G401 (cell line): ENCODE data around the gene ST6GALNAC5. TPM values are rescaled to one million over a fixed set of nuclear protein-coding genes. Genes with fewer than 3 reads are reported as not detected.

Experiments used
- DNase-seq: peaks from one replicate; pipeline ENCODE4 v3.0.0-alpha.2; 2015; ENCODE audit warnings: low spot score
- in situ Hi-C: cut with HindIII; loops from 2 replicates; pipeline ENCODE4 v1.10.0; 2016; ENCODE audit warnings: low sequenced_read_pairs, mixed read lengths
- total RNA-seq: library from RNA; depleted of rRNA; stranded (reverse); fragments of >200 nt; shearing (Covaris generic); gene quantifications from 2 replicates; pipeline ENCODE4 v1.2.3, GENCODE V29; 2014

The ST6GALNAC5 gene
- total RNA-seq, 1 experiment from 2014 or later = not detected

- in situ Hi-C loops = no loop called here
- no peak for DNase-seq
These were observed 58.5 kb downstream of the ST6GALNAC5 start for GRCh38 chr1:76925825-76926224.

- no peak for DNase-seq
- in situ Hi-C loops = no loop called here
These were observed 61.2 kb downstream of the ST6GALNAC5 start for GRCh38 chr1:76928522-76928921.

DNA sequence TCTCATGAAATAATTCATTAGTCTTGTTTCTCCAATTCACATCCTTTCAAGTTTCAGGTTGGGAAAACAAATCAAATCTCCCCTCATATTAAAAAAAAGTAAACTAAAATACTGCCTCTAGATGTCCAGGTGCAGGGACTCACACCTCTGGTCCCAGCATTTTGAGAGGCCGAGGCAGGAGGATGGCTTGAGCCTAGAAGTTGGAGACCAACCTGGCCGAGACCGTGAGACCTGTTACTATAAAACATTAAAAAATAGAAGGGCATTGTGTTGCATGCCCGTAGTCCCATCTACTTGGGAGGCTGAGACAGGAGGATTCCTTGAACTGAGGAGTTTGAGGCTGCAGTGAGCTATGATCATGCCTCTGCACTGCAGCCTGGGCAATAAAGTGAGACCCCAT is 61.9 kb downstream of the ST6GALNAC5 start:
- in situ Hi-C loops = no loop called here
- no peak for DNase-seq

DNA sequence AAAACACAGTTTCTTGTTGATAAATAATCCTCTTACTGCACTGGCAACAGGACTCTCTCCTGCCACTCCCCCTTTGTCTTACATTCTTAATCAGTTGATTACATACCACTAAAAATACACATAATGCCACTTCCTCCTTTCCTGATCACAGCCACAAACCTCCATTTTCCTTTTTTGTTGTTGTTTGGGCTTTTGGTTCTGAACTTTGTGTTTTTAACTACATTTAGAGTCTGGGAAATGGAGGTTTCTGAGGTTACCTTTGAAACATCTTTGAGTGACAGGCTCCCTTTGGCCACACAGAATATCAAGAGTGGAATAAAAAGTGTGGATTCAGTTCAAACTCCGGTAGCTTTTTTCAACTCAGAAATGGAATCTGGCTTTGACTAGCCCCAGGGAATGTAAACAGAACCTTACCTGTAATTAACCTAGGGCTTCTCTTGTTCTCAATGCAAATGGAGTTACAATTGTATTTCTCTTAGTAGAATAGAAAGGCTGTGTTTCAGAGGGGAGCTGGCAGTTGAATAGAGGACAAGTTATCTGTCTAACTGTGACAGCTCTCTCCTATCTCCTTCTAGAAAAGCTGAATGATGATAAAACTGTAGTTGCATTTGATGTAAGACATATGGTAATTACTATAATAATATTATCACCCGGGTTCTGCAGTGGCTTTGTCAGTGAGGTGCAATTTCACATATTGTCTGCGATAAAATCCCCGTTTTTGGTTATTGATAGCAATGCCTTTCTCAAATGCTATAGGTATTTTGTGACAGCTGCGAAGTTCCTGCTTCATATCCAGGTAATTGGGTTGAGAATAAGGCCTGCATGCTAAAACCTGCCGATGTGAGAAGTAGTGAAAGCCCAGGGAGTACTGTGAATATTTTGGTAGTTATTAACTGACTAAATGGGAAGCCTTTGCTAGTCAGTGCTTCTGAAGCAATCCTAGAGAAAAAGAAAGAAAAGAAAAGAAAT is 66.9 kb downstream of the ST6GALNAC5 start:
- DNase-seq = no peak
- in situ Hi-C loops = no loop called here

- DNase-seq = no peak
- in situ Hi-C loops = no loop called here
These were observed 71.0 kb downstream of the ST6GALNAC5 start for GRCh38 chr1:76938304-76938703.

GRCh38 chr1:76939050-76939816 is 72.0 kb downstream of the ST6GALNAC5 start:
- in situ Hi-C loops = no loop called here

DNA sequence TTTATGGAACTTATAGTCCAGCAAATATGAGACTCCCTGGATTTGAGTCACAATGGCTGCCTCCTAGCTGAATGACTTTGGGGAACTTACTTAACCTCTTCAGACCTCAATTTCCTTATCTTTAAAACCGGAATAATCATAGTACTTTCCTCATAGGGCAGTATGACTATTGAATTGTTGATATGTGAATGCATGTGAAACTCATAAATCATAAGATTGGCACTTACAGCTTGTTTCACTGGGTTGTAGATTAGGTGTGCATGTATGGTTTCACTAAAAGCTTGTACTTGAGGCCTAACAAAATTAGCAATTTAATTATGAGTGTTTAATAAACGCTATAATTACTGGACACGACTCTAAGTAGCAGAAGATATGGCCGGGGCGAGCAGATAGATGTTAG is 72.5 kb downstream of the ST6GALNAC5 start:
- in situ Hi-C loops = no loop called here
- no peak for DNase-seq

More at GRCh38 chr1:76939050-76939816, 72.0 kb downstream of the ST6GALNAC5 start:
- DNase-seq = no peak

GRCh38 chr1:76940571-76941335 is 73.5 kb downstream of the ST6GALNAC5 start:
- DNase-seq = no peak
- in situ Hi-C loops = no loop called here

GRCh38 chr1:76942549-76942948 is 75.3 kb downstream of the ST6GALNAC5 start:
- in situ Hi-C loops = no loop called here
- DNase-seq = no peak

- DNase-seq = no peak
- in situ Hi-C loops = no loop called here
These were observed 77.7 kb downstream of the ST6GALNAC5 start for GRCh38 chr1:76944942-76945341.

GRCh38 chr1:76948846-76949245 is 81.6 kb downstream of the ST6GALNAC5 start:
- no peak for DNase-seq
- in situ Hi-C loops = no loop called here

GRCh38 chr1:76949503-76949902 is 82.2 kb downstream of the ST6GALNAC5 start:
- no peak for DNase-seq
- in situ Hi-C loops = no loop called here

DNA sequence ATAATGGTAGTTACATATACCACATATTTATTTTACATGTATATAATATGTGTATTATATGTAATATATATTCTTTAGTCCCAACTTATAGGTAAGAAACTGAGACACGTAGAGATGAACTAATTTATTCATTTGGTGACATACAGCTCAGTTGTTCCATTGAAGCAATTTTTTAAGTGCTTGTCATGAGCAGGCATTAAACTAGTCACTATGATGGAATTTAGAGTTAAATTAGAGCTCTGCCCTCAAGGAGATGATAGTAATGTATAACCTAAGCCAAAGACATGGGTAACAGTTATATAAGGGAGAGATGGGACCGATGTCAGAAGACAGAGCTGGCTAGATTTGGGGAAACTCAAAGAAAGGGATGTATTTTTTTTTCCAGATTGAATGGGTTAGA is 83.0 kb downstream of the ST6GALNAC5 start:
- in situ Hi-C loops = no loop called here
- DNase-seq = no peak

DNA sequence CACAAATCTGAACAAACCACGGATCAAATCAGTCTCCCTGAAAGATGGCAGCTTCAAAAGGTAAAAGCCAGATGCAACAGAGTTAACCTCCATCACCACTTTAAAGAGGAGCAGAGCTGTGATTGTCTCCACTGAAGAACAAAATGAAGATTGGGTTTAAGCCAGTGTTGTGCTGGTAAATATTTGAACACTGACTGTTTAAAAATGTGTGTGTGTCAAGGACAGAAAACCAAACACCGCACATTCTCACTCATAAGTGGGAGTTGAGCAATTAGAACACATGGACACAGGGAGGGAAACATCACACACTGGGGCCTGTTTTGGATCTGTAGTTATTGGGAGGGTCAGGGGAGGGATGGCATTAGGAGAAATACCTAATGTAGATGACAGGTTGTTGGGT is 83.9 kb downstream of the ST6GALNAC5 start:
- DNase-seq = no peak
- in situ Hi-C loops = no loop called here

GRCh38 chr1:76955652-76956051 is 88.4 kb downstream of the ST6GALNAC5 start:
- in situ Hi-C loops = no loop called here

DNA sequence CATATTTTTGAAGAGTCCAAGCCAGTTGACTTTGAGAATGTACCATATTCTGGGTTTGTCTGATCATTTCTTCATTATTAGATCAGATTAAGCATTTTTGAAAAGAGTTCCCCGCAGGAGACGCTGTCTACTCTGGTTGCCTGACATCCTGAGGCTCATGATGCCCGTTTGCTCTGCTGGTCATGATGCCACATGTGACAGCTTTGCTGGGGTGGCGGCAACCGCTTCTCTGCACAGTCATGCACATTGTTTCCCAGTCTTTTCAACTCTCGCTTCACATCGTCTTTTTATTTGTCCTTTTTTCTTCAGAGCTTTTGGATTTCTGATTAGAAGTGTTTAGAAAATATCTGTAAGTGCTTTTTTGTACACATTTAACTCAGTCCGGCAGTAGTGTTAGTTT is 90.7 kb downstream of the ST6GALNAC5 start:
- DNase-seq = no peak
- in situ Hi-C loops = no loop called here

More at GRCh38 chr1:76955652-76956051, 88.4 kb downstream of the ST6GALNAC5 start:
- no peak for DNase-seq

GRCh38 chr1:76958828-76959227 is 91.5 kb downstream of the ST6GALNAC5 start:
- in situ Hi-C loops = no loop called here
- DNase-seq = no peak

DNA sequence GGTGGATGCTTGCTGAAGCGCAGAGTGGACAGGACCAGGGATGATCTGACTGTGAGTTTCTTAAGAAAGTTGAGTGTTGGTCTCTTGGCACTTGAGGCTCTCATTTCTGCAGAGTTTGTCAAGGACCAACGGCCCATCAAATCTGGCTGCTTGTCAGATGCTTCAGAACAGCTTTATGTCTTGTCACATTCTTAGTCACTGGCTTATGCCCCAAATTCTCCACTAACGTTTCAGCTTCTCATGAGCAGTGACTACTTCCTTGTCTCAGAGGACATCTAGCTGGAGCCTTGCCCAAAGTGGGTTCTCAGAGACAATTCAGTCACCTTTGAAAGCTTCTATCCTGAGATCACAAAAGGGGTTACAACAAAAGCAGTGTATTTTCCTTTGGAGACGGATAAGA is 92.3 kb downstream of the ST6GALNAC5 start:
- in situ Hi-C loops = no loop called here
- no peak for DNase-seq

DNA sequence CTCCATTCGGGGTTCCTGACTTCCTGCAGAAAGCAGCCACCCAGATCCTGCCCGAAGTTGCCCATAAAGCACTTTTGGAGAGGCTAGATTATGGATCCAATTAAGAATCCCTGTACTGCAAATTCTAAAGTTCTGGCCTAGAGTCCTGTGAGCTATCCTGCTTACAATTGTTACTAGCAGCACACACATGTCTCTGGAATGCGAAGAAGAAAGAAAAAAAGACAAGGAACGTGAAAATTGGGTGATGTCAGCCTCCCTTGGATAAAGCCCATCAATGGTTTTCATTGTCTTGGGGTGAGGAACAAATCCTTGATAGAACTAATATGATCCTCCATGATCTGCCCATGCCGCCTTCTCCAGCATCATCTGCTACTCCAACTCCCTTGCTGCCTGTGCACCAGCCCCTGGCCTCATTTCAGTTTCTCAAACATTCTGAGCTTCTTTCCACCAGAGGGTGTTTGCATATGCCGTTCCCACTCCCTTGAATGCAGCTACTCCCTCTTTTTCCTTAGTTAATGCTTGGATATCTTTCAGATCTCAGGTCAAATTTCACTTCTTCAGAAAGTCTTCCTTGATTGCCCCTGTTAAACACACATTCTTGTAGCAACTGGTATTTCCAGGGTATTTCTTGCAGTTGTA is 94.0 kb downstream of the ST6GALNAC5 start:
- in situ Hi-C loops = no loop called here

More for the DNA sequence above, 94.0 kb downstream of the ST6GALNAC5 start:
- DNase-seq = no peak
